Heart left ventricle (tissue), 16 donors: Measurements from ENCODE around the gene ZEB1. TPM values are rescaled to one million over a fixed set of nuclear protein-coding genes. Genes with fewer than 3 reads are reported as not detected.

Experiments
- ATAC-seq, 4 donors: fragments of 200-7000 bp; cut with Tn5 transposase; one replicate each; pipeline ENCODE4 v1.9.1; 2020 to 2022; ENCODE audit warnings: moderate library complexity in 4 of 4, mild to moderate bottlenecking in 3 of 4, moderate number of reproducible peaks in 1 of 4
- DNase-seq, 5 donors: peaks; one replicate each; pipeline ENCODE4 v3.0.0-alpha.2; 2020
- H3K27ac ChIP-seq, 12 donors: fragments of 200-600 bp; sonication (generic) in 4 of 12; one replicate each; pipeline versions ENCODE4 v1.5.0 to v1.8.0; 2016 to 2022; ENCODE audit warnings: mild to moderate bottlenecking in 2 of 12
- H3K27me3 ChIP-seq, 9 donors: fragments of 200-600 bp; sonication (generic) in 2 of 9; one replicate each; pipeline versions ENCODE4 v1.5.1 to v1.8.0; 2016 to 2022; ENCODE audit warnings: mild to moderate bottlenecking in 3 of 9
- H3K36me3 ChIP-seq, 9 donors: fragments of 200-600 bp; sonication (generic) in 2 of 9; one replicate each; pipeline versions ENCODE4 v1.5.0 to v1.8.0; 2018 to 2022; ENCODE audit warnings: mild to moderate bottlenecking in 2 of 9
- H3K4me1 ChIP-seq, 12 donors: fragments of 200-600 bp; sonication (generic) in 4 of 12; one replicate each; pipeline versions ENCODE4 v1.5.0 to v1.8.0; 2016 to 2022; ENCODE audit warnings: mild to moderate bottlenecking in 3 of 12
- H3K4me3 ChIP-seq, 12 donors: fragments of 200-600 bp; sonication (generic) in 4 of 12; one replicate each; pipeline versions ENCODE4 v1.5.0 to v1.8.0; 2017 to 2022; ENCODE audit warnings: mild to moderate bottlenecking in 9 of 12, moderate library complexity in 4 of 12
- H3K9me3 ChIP-seq, 12 donors: fragments of 200-600 bp; sonication (generic) in 4 of 12; one replicate each; pipeline versions ENCODE4 v1.5.0 to v1.8.0; 2016 to 2022; ENCODE audit warnings: mild to moderate bottlenecking in 1 of 12
- CTCF ChIP-seq, 12 donors: fragments of 200-600 bp; sonication (generic) in 4 of 12; IDR thresholded peaks; one replicate each; pipeline versions ENCODE4 v1.5.0 to v1.8.0; 2018 to 2022; ENCODE audit warnings: antibody characterized with exemption in 12 of 12, mild to moderate bottlenecking in 5 of 12
- POLR2A ChIP-seq, 2 donors: fragments of 450-650 bp; IDR thresholded peaks; one replicate each; pipeline ENCODE4 v1.6.1; 2017; ENCODE audit warnings: antibody characterized with exemption in 2 of 2, mild to moderate bottlenecking in 2 of 2, moderate library complexity in 2 of 2
- WGBS, 4 donors: extraction: QIAGEN DNeasy Blood & Tissue Kit in 2 of 4; methylation state at CpG; one replicate each; pipeline versions ENCODE4 v1.1.5 to v1.1.7; 2013 to 2018; 5-methylcytosine and 5-hydroxymethylcytosine counted together
- intact Hi-C, 10 donors: fragments of 100-400 bp; cut with DNase I; formaldehyde crosslinking; loops; one replicate each; pipeline versions ENCODE4 v1.11.1 to v1.14.2; 2022
- polyA plus RNA-seq, 2 donors: library from polyadenylated mRNA; stranded (reverse); fragments of 200-250 nt; gene quantifications; one replicate each; pipeline ENCODE4 v1.2.3, GENCODE V29; 2013
- total RNA-seq, 9 donors: library from RNA; depleted of rRNA in 2 of 9; stranded (reverse); fragments of >200 nt in 2 of 9; fragmentation: NEBNext Ultra II Directional in 3 of 9; extraction: Animal tissue kit (Norgen Biotek cat#: 25700) in 3 of 9; gene quantifications; one replicate each; pipeline versions ENCODE4 v1.1.0 to v1.2.4, GENCODE V29; 2016 to 2023
- donor health status: ischemic (EF 13 %, LVEDD 7.1; RV severe dilation, severe dysfunction).
- donor health status: healthy with polysubstance abuse.
- donor health status: DM: no; HTN: yes; CAD: no.
- donor health status: DM: no; HTN: no; CAD: no.
- donor health status: ischemic (EF 25% LVEDD 6.9; RV normal size, moderate dysfunction).
- donor health status: ischemic (EF 25% LVEDD 5.7; RV mildly dilated, moderate dysfunction).
- donor health status: healthy.
- donor health status: DM: yes; HTN: yes; CAD: no.
- donor health status: ischemic (EF 35%, LVEDD 5.7; RV mildly dilated, moderate dysfunction).
- donor health status: nonischemic (EF 11% LVEDD 7.7; RV severe dilation, severe dysfunction).
- donor health status: DM: yes; HTN: yes; CAD: no.
- donor health status: PGD.
- donor health status: ischemic (EF 29% LVEDD 5.4; RV normal size, mild dysfunction).
- donor health status: nonischemic (EF 23%, LVEDD 6.1; RV moderate dilation, normal function).

Gene ZEB1
- total and polyA plus RNA-seq, 11 donors: 15.4 to 135 (median 95.6) TPM

GRCh38 chr10:31350891-31351290 lies 31.9 kb downstream of the ZEB1 start:
- intact Hi-C loops: no loop called here
- Histone ChIP-seq H3K9me3 (peaks cover 0 to 6% (median 0%) of the 10 kb centered on the region in 12 donors), H3K27me3 (no peaks in the 10 kb centered on the region), H3K4me1 (peaks cover 0 to 77% (median 41%) of the 10 kb centered on the region in 12 donors), H3K4me3 (no peak overlapping the region), H3K27ac (no peak overlapping the region), H3K36me3 (no peaks in the 10 kb centered on the region)
- no peak for ATAC-seq
- TF ChIP-seq CTCF (IDR thresholded peaks at IDR 0.05): no peak
- no peak for TF ChIP-seq POLR2A (IDR thresholded peaks at IDR 0.05)
- 88 to 97% (median 92%) methylated on average over 1 of the region's 1 CpG for WGBS, 4 donors
- DNase-seq: no peak

GRCh38 chr10:31352436-31353226 lies 33.6 kb downstream of the ZEB1 start:
- Histone ChIP-seq H3K4me1 (peaks cover 0 to 72% (median 33%) of the 10 kb centered on the region in 12 donors), H3K27ac (no peak overlapping the region), H3K36me3 (no peaks in the 10 kb centered on the region), H3K27me3 (no peaks in the 10 kb centered on the region), H3K9me3 (peaks cover 0 to 6% (median 0%) of the 10 kb centered on the region in 12 donors), H3K4me3 (no peak overlapping the region)
- peak in 1 of 5 donors; percentile 43 for DNase-seq
- intact Hi-C loops: no loop called here
- TF ChIP-seq CTCF (IDR thresholded peaks at IDR 0.05) (no peak), POLR2A (IDR thresholded peaks at IDR 0.05) (no peak)
- ATAC-seq: peak in 1 of 4 donors; percentile 24
- WGBS, 4 donors: 85 to 96% (median 87%) methylated on average over 2 of the region's 2 CpGs

GRCh38 chr10:31353574-31353973 lies 34.6 kb downstream of the ZEB1 start:
- Histone ChIP-seq H3K4me3 (no peak overlapping the region), H3K27ac (no peak overlapping the region), H3K36me3 (no peaks in the 10 kb centered on the region), H3K9me3 (peaks cover 0 to 6% (median 0%) of the 10 kb centered on the region in 12 donors), H3K27me3 (no peaks in the 10 kb centered on the region), H3K4me1 (peaks cover 0 to 72% (median 35%) of the 10 kb centered on the region in 12 donors)
- intact Hi-C loops: no loop called here
- ATAC-seq (peak in 1 of 4 donors; percentile 50), DNase-seq (no peak)
- no peak for TF ChIP-seq POLR2A (IDR thresholded peaks at IDR 0.05)
- TF ChIP-seq CTCF (IDR thresholded peaks at IDR 0.05): no peak

GRCh38 chr10:31358688-31359330 lies 39.8 kb downstream of the ZEB1 start:
- 47 to 71% (median 52%) methylated on average over 1 of the region's 1 CpG for WGBS, 4 donors
- intact Hi-C loops: no loop called here
- Histone ChIP-seq H3K4me3 (no peak overlapping the region), H3K9me3 (no peaks in the 10 kb centered on the region), H3K36me3 (peaks cover 0 to 18% (median 6%) of the 10 kb centered on the region in 9 donors), H3K4me1 (peaks cover 3 to 60% (median 44%) of the 10 kb centered on the region in 12 donors), H3K27me3 (no peaks in the 10 kb centered on the region), H3K27ac (peak overlapping the region in 2 of 12 donors; percentile 8 to 45)
- TF ChIP-seq POLR2A (IDR thresholded peaks at IDR 0.05) (no peak), CTCF (IDR thresholded peaks at IDR 0.05) (no peak)
- DNase-seq (no peak), ATAC-seq (peak in 1 of 4 donors; percentile 20)
